Left lung (tissue), 10 donors: ENCODE results near the gene POLR1A. TPM values are rescaled to one million over a fixed set of nuclear protein-coding genes. Genes with fewer than 3 reads are reported as not detected.

Experiments
- ATAC-seq: fragments of 200-7000 bp; cut with Tn5 transposase; one replicate; pipeline ENCODE4 v1.9.1; 2020; ENCODE audit warnings: moderate library complexity
- DNase-seq, 4 donors: peaks; one replicate each; pipeline ENCODE4 v3.0.0-alpha.2; 2013 to 2020
- H3K27ac ChIP-seq, 2 donors: fragments of 200-600 bp; sonication (generic) in 1 of 2; one replicate each; pipeline versions ENCODE4 v1.5.0 to v1.8.0; 2020 to 2021
- H3K27me3 ChIP-seq, 2 donors: fragments of 200-600 bp; sonication (generic) in 1 of 2; one replicate each; pipeline versions ENCODE4 v1.5.0 to v1.8.0; 2020 to 2021
- H3K36me3 ChIP-seq, 2 donors: fragments of 200-600 bp; sonication (generic) in 1 of 2; one replicate each; pipeline versions ENCODE4 v1.5.0 to v1.8.0; 2020 to 2021
- H3K4me1 ChIP-seq, 2 donors: fragments of 200-600 bp; one replicate each; pipeline ENCODE4 v1.8.0; 2021
- H3K4me3 ChIP-seq, 2 donors: fragments of 200-600 bp; sonication (generic) in 1 of 2; one replicate each; pipeline versions ENCODE4 v1.5.0 to v1.8.0; 2020 to 2021; ENCODE audit warnings: mild to moderate bottlenecking in 1 of 2
- H3K9me3 ChIP-seq, 2 donors: fragments of 200-600 bp; sonication (generic) in 1 of 2; one replicate each; pipeline versions ENCODE4 v1.5.0 to v1.8.0; 2020 to 2021
- intact Hi-C, 2 donors: fragments of 100-400 bp; cut with DNase I; formaldehyde crosslinking; loops; one replicate each; pipeline versions ENCODE4 v1.11.2 to v1.14.2; 2022
- polyA plus RNA-seq, 6 donors: library from polyadenylated mRNA; unstranded; fragments of 120-200 nt; gene quantifications; one replicate each; pipeline ENCODE4 v1.2.1, GENCODE V29; 2013; ENCODE audit not compliant: insufficient read length in 6 of 6
- total RNA-seq, 2 donors: library from RNA; stranded (reverse); fragmentation: NEBNext Ultra II Directional; extraction: Animal tissue kit (Norgen Biotek cat#: 25700); gene quantifications; one replicate each; pipeline ENCODE4 v1.2.1, GENCODE V29; 2021
- TF ChIP-seq, protein P1 (sequence below), 2 donors: fragments of 200-600 bp; sonication (generic) in 1 of 2; IDR thresholded peaks; one replicate each; pipeline versions ENCODE4 v1.5.0 to v1.8.0; 2021; ENCODE audit warnings: antibody characterized with exemption in 2 of 2
- donor health status: DM: no; HTN: yes; CAD: no.
- donor health status: DM: no; HTN: no; CAD: no.

POLR1A gene
- total and polyA plus RNA-seq, 8 donors = 18.6 to 34.7 (median 21.9) TPM

DNA sequence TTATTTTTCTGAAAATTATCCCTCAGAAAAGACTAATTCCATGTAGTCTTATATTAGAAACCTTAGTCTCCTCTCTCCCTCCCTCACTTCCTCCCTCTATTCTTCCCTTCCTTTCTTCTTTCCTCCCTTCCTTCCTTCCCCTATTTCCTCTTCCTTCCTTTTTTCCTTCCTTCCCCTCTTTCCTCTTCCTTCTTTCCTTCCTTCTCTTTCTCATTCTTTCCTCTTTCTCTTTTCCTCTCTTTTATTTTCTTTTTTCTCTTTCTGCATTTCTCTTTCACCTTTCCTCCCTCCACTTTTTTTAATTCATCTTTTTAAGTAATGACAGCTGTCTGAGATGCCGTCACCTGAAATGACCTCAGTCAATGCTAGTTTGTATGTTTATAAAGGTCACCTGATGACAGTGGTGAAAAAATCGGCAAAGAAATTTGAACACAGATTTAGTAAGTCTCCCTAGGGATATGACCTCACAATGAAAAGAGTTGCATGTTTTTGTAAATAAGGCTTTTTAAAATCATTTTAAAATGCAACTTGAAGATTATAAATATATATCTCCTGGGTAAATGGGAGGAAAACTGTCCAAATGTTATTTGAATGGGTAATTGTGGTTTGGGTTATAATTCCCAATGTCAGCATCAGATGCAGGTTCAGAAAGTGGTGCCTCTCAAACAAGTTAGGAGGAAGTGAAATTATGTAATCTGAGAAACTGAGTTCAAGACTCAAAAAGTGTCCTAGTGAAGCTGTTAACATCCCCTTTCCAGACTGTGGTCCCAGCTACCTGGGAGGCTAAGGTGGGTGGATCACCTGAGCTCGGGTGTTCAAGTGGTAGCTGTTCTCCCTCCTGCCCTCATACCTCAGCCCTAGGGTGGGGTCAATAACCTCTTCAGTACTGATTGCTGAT is 126.6 kb downstream of the POLR1A start:
- Histone ChIP-seq H3K27ac (no peak overlapping the region), H3K36me3 (no peaks in the 10 kb centered on the region), H3K27me3 (no peaks in the 10 kb centered on the region), H3K4me3 (no peak overlapping the region), H3K9me3 (no peaks in the 10 kb centered on the region), H3K4me1 (peaks cover 0 to 12% of the 10 kb centered on the region in 2 donors)
- peak; percentile 39 for ATAC-seq
- intact Hi-C loops = no loop called here
- no peak for DNase-seq
- TF ChIP-seq, protein P1, sequence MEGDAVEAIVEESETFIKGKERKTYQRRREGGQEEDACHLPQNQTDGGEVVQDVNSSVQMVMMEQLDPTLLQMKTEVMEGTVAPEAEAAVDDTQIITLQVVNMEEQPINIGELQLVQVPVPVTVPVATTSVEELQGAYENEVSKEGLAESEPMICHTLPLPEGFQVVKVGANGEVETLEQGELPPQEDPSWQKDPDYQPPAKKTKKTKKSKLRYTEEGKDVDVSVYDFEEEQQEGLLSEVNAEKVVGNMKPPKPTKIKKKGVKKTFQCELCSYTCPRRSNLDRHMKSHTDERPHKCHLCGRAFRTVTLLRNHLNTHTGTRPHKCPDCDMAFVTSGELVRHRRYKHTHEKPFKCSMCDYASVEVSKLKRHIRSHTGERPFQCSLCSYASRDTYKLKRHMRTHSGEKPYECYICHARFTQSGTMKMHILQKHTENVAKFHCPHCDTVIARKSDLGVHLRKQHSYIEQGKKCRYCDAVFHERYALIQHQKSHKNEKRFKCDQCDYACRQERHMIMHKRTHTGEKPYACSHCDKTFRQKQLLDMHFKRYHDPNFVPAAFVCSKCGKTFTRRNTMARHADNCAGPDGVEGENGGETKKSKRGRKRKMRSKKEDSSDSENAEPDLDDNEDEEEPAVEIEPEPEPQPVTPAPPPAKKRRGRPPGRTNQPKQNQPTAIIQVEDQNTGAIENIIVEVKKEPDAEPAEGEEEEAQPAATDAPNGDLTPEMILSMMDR (IDR thresholded peaks at IDR 0.05) = no peak

DNA sequence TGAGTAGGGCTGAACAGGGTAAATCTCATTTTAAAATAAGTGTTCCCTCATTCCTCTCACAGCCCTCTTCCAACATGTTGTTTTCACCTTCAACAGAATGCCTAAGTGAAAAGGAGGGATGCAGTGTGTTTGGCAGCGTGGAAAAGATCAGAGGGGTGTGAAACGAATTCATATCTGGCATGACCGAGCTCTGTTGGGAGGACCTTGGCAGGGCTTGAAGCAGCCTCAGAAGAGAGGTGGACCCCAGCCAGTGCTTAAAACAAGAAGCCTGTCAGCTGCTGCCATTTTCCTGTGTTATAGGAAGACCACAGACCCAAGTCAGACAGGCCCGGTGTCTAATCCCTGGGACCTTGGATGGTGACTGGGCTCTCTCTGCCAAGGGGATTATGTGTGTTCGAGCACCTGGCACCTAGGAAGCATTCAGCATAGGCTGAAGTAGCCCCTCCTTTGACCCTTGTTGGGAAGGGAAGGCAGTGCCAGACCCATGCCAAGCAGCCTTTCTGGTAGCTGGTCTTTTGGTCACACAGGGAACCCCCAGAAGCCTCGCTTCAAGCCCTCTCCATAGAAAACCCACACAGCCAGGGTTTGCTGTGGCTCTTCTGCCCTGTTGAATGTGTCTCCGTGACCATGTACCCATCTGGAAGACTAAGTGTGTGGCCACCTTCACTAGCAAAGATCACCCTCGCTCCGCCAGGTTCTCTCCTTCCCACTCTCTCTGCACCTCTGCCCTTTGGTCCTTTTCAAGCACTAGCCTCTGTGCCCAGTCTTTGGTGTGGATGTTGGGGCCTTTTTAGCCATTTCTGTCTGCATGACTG is 129.4 kb downstream of the POLR1A start:
- H3K27ac ChIP-seq = no peak overlapping the region
- intact Hi-C loops = no loop called here
- no peak for DNase-seq
- TF ChIP-seq, protein P1 (IDR thresholded peaks at IDR 0.05) = no peak
- no peaks in the 10 kb centered on the region for H3K9me3 ChIP-seq
- H3K4me3 ChIP-seq = no peak overlapping the region
- ATAC-seq = no peak
- H3K27me3 ChIP-seq = no peaks in the 10 kb centered on the region
- H3K36me3 ChIP-seq = no peaks in the 10 kb centered on the region
- H3K4me1 ChIP-seq = peaks cover 0 to 12% of the 10 kb centered on the region in 2 donors

DNA sequence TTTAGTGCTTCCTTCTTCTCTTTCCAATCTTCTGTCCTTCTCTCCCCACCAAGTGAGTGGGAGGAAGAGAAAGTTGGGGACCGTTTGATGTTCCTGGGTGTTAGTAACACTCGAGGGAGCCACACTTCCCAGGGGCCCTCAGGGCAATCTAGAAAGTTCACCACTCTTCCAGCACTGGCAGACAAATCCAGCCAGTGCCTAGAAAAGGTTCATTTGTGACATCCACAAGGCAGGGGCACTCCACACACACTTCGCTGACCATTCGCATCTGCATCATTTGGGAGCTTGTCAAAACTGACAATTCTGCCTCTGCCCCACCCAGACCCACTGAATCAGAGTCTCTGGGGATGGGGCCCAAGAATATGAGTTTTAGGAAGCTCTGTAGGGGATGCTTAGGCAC is 130.1 kb downstream of the POLR1A start:
- Histone ChIP-seq H3K36me3 (no peaks in the 10 kb centered on the region), H3K9me3 (no peaks in the 10 kb centered on the region), H3K27ac (no peak overlapping the region), H3K4me3 (no peak overlapping the region), H3K27me3 (no peaks in the 10 kb centered on the region), H3K4me1 (peaks cover 0 to 12% of the 10 kb centered on the region in 2 donors)
- TF ChIP-seq, protein P1 (IDR thresholded peaks at IDR 0.05) = no peak
- no peak for ATAC-seq
- DNase-seq = no peak
- intact Hi-C loops = no loop called here

DNA sequence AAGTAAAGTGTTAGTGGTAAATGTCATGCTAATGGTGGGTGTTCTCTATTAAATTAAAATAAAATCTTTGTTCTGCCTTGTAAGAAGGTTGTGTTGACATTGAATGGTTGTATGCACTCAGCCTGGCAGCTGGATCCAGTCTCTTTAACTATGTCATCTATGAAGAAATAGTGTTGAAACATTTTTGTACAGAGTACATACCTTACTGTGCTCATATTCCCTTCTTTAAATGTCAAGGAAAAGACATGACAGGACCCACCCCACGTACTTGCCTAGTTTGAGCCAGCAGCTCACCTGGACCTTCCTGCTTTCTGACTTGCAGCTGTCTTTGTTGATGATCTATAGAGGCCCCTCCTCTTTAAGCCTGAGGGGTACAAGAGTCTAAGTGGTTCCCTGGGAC is 131.3 kb downstream of the POLR1A start:
- Histone ChIP-seq H3K36me3 (no peaks in the 10 kb centered on the region), H3K9me3 (no peaks in the 10 kb centered on the region), H3K4me3 (no peak overlapping the region), H3K27me3 (no peaks in the 10 kb centered on the region), H3K4me1 (peaks cover 0 to 9% of the 10 kb centered on the region in 2 donors), H3K27ac (no peak overlapping the region)
- TF ChIP-seq, protein P1 (IDR thresholded peaks at IDR 0.05) = no peak
- intact Hi-C loops = no loop called here
- DNase-seq = no peak
- ATAC-seq = peak; percentile 21

DNA sequence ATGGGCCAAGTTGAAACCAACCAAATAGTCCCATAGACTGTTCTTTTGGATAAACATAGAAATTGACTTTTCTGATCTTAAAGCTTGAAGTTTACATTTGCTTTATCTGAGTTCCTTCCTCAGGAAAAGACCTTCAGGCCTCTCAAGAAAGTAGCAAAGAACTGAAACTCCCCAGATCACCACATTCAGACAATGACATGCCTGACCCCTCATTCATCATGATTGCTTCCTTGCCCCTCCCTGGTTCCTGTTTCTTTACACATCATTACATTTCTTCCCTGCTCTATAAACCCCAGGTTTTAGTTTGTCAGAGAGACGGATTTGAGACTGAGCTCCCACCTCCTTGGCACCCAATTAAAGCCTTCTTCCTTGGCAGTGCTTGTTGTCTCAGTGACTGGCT is 133.3 kb downstream of the POLR1A start:
- TF ChIP-seq, protein P1 (IDR thresholded peaks at IDR 0.05) = no peak
- H3K4me3 ChIP-seq = no peak overlapping the region
- DNase-seq = no peak

More for the DNA sequence above, 133.3 kb downstream of the POLR1A start:
- Histone ChIP-seq H3K27ac (no peak overlapping the region), H3K9me3 (no peaks in the 10 kb centered on the region), H3K36me3 (no peaks in the 10 kb centered on the region), H3K4me1 (no peaks in the 10 kb centered on the region), H3K27me3 (no peaks in the 10 kb centered on the region)
- no peak for ATAC-seq
- intact Hi-C loops = no loop called here
